GM10248 (cell line): Measurements from ENCODE around the gene HERC4.

Experiments
- CTCF ChIA-PET: fragments of 300-600 bp; sonication (Branson Sonifier 250); formaldehyde crosslinking; extraction: SDS; loops from one replicate; lab custom pipeline; 2021; ENCODE audit warnings: antibody characterized with exemption; lab: Yijun Ruan, JAX
- POLR2A ChIA-PET: fragments of 350-650 bp; sonication (Branson Sonifier 250); formaldehyde crosslinking; extraction: SDS; loops from one replicate; lab custom pipeline; 2020; ENCODE audit warnings: antibody characterized with exemption; lab: Yijun Ruan, JAX
- DNase-seq: peaks from one replicate; pipeline ENCODE4 v3.0.0; 2012; ENCODE audit errors: extremely low spot score
- TF ChIP-seq, protein P1 (sequence below): IDR thresholded peaks from 2 replicates; pipeline ENCODE4 v1.5.1; 2012; ENCODE audit warnings: mild to moderate bottlenecking, low read depth; ENCODE audit errors: extremely low read depth, missing control alignments, control extremely low read depth

HERC4 gene

DNA sequence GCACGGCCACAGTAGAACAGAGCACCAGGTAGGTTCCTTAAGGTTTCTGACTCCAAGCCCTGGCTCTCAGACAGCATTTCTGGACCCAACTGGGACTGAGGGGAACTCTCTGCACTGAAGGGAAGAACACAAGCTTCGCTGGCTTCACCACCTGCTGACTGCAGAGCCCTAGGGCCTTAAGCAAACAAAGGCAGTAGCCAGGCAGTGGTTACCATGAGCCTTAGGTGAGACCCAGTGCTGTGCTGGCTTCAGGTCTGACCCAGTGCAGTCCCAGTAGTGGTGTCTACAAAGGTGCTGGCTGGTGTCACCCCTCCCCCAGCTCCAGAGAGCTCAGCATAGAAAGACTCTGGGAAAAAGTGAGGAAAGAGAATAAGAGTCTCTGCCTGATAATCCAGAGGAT lies 131.2 kb downstream of the HERC4 start:
- TF ChIP-seq, protein P1, sequence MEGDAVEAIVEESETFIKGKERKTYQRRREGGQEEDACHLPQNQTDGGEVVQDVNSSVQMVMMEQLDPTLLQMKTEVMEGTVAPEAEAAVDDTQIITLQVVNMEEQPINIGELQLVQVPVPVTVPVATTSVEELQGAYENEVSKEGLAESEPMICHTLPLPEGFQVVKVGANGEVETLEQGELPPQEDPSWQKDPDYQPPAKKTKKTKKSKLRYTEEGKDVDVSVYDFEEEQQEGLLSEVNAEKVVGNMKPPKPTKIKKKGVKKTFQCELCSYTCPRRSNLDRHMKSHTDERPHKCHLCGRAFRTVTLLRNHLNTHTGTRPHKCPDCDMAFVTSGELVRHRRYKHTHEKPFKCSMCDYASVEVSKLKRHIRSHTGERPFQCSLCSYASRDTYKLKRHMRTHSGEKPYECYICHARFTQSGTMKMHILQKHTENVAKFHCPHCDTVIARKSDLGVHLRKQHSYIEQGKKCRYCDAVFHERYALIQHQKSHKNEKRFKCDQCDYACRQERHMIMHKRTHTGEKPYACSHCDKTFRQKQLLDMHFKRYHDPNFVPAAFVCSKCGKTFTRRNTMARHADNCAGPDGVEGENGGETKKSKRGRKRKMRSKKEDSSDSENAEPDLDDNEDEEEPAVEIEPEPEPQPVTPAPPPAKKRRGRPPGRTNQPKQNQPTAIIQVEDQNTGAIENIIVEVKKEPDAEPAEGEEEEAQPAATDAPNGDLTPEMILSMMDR: no peak
- DNase-seq: no peak
- ChIA-PET POLR2A (no interaction called here), CTCF (interaction anchor here (1.4 to 2.0 kb wide), 3 partner anchors 11 to 32 kb away, joined by 3 to 7 read pairs (median 3); no protein-coding TSS in a partner anchor)

GRCh38 chr10:67936416-67936815 lies 138.7 kb downstream of the HERC4 start:
- ChIA-PET POLR2A (no interaction called here), CTCF (interaction anchor here (0.9 to 1.5 kb wide), 3 partner anchors 9 to 42 kb away, joined by 4 read pairs; no protein-coding TSS in a partner anchor)

GRCh38 chr10:67935223-67935622 lies 139.9 kb downstream of the HERC4 start:
- ChIA-PET POLR2A (no interaction called here), CTCF (interaction anchor here (1.2 to 1.6 kb wide), 3 partner anchors 8 to 41 kb away, joined by 3 to 4 read pairs (median 4); no protein-coding TSS in a partner anchor)
- DNase-seq: no peak
- TF ChIP-seq, protein P1: no peak

More at GRCh38 chr10:67936416-67936815, 138.7 kb downstream of the HERC4 start:
- DNase-seq: no peak
- TF ChIP-seq, protein P1: no peak

DNA sequence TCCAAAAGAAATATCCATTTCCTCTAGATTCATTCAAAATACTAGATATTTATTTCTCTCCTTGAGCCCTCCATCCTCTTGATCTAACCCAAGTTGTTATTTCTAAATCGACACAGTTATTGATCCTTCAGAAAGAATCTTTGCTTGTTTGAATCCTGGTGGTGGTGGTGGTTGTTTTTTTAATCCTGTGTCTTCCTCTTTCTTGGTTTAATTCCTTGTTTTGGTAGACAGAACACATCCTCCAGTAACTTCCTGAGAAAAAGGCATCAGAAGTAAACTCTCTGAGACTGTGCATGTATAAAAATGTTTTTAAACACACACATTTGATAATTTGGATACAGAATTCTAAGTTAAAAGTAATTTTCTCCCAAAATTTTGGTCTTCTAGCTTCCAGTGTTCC lies 140.7 kb downstream of the HERC4 start:
- CTCF ChIA-PET: interaction anchor here (1.1 kb wide), 1 partner anchor 18 kb away, joined by 3 read pairs; no protein-coding TSS in a partner anchor
- DNase-seq: no peak
- TF ChIP-seq, protein P1: no peak
- POLR2A ChIA-PET: no interaction called here

DNA sequence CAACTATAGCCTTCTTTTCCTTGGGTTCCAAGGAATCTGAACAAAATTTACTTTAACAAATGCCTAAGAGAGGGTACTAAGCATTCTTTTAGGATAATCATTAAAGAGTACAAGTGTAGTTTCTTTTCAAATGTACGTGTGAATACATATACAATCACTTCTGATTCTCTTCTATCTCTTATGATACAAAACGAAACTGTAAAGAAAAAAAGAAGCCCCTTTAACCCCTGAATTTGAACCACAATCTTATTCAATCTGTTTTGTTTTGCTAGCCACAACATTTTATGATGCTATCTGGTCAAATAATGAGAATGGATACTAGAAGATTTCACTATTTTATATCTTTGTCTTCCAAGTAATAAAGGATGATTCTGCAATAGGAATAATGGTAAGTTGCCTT lies 141.9 kb downstream of the HERC4 start:
- CTCF ChIA-PET: no interaction called here
- TF ChIP-seq, protein P1: no peak
- POLR2A ChIA-PET: no interaction called here
- no peak for DNase-seq

GRCh38 chr10:67926951-67927350 lies 148.1 kb downstream of the HERC4 start:
- TF ChIP-seq, protein P1: no peak
- POLR2A ChIA-PET: no interaction called here
- CTCF ChIA-PET: interaction anchor here (1.0 to 1.3 kb wide), 3 partner anchors 9 to 22 kb away, joined by 3 to 4 read pairs (median 3); no protein-coding TSS in a partner anchor
- DNase-seq: no peak
